Hepatic stellate cell (primary cell): ENCODE data around the gene DISC1.
"Not testable (repeated sequence)": the region's sequence is repeated elsewhere in the genome, so short reads cannot be mapped to it uniquely, and the experiment has no call there.

Source experiments
- DNase-seq: peaks from one replicate; pipeline ENCODE4 v3.0.0; 2011; ENCODE audit warnings: low spot score

The DISC1 gene

GRCh38 chr1:231668826-231669225, 42.2 kb downstream of the DISC1 start:
- no peak for DNase-seq

GRCh38 chr1:231669864-231670621, 43.5 kb downstream of the DISC1 start:
- not testable (repeated sequence) for DNase-seq

DNA sequence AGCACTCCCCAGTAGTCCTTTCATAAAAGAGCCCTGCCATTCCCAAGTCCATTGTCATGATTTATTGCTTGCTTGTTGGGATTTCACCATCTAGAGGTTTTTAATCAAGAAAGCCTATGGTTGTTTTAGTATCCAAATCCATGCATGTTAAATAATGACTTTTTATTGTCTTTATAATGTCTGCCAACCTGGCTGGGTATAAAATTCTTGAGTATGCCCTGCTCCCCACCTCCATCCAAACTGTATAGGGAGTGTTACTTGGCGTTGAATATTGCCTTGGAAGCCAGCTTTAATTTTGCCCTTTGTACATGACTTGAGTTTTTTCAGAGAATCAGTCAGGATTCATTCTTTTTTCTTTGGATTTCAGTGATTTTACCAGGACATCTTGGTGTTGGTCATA, 44.2 kb downstream of the DISC1 start:
- no peak for DNase-seq

GRCh38 chr1:231674575-231674974, 48.0 kb downstream of the DISC1 start:
- no peak for DNase-seq

GRCh38 chr1:231676487-231676886, 49.9 kb downstream of the DISC1 start:
- DNase-seq: no peak

DNA sequence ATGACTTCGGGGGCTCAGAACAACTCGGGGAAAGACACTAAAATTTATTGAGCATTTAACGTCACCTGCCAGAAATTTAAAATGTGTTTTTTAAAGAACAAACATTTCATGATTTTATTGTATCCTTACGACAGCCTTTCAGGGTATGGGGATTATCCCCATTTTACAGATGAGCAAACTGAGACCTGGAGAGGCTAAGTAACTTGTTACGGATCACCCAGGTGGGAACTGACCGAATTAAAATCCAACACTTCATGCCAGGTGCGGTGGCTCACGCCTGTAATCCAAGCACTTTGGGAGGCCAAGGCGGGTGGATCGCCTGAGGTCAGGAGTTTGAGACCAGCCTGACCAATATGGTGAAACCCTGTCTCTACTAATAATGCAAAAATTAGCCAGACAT, 50.9 kb downstream of the DISC1 start:
- no peak for DNase-seq

DNA sequence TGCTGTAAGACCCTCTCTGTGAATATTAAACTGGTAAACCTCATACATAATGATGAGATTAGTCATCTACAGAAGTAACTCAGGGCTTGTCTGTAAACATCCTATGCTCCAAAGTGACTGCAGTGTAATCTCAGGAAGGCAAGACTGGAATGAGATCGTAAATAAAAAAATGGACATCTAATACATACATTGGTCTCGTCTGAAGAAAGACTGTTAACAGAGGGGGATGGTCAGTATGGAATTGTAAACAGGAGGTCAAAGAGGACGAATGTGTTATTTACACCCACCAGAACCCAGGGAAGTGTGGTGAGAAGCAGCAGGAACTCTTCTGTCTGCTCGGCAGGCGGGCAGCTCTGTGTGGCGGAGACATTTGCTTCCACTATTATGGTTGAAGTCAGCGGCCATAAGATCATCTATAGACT, 51.4 kb downstream of the DISC1 start:
- DNase-seq: no peak

DNA sequence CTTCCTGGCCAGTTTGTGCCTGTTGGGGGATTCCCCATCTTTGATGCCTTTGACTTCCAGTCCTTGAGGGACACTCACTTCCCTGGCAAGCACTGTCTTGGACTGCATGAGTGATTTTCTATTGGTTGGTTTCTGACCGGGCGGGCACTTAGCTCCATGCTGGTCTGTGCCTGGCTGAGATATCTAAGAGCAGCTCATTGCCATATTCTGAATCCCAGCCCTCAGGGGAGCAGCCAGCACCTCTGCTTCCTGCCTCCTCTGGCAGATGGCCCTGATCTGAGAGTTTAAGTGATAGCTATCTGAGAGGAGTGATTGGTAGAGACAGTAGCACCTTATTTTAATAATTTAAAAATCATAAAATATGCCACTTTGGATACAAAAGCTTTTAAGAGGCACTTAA, 52.5 kb downstream of the DISC1 start:
- no peak for DNase-seq

GRCh38 chr1:231681006-231681405, 54.4 kb downstream of the DISC1 start:
- no peak for DNase-seq

GRCh38 chr1:231682779-231683178, 56.2 kb downstream of the DISC1 start:
- no peak for DNase-seq

GRCh38 chr1:231683439-231684165, 57.0 kb downstream of the DISC1 start:
- DNase-seq: no peak

- DNase-seq: no peak
Measured at GRCh38 chr1:231684356-231685244, 58.0 kb downstream of the DISC1 start.

DNA sequence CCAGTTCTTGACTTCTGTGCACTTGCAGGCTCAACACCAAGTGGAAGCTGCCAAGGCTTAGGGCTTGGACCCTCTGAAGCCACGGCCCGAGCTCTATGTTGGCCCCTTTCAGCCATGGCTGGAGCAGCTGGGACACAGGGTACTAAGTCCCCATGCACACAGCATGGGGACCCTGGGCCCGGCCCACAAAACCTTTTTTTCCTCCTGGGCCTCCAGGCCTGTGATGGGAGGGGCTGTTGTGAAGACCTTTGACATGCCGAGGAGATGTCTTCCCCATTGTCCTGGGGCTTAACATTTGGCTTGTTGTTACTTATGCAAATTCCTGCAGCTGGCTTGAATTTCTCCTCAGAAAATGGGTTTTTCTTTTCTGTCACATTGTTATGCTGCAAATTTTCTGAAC, 59.8 kb downstream of the DISC1 start:
- no peak for DNase-seq

- DNase-seq: no peak
Measured at GRCh38 chr1:231688989-231689388, 62.4 kb downstream of the DISC1 start.

DNA sequence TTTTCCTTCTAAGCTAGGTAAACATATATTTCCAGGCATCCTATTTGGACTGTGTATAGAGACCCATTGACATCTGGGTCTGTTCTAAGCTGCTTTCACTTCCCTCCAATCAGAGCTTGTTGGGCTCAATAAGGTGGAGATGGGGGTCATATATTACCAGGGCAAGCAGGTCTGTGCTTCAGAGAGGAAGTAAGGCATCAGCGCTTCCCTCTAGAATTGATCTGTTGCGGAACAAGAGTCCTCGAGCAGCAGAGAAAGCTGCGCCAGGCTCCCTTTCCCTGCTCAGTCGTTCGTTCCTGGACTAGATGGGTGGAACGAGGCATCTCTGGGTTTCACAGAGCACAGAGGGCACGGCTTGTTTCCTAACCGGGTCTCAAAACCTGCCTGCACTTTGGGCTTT, 63.5 kb downstream of the DISC1 start:
- no peak for DNase-seq

- no peak for DNase-seq
Measured at GRCh38 chr1:231691618-231692259, 65.1 kb downstream of the DISC1 start.

DNA sequence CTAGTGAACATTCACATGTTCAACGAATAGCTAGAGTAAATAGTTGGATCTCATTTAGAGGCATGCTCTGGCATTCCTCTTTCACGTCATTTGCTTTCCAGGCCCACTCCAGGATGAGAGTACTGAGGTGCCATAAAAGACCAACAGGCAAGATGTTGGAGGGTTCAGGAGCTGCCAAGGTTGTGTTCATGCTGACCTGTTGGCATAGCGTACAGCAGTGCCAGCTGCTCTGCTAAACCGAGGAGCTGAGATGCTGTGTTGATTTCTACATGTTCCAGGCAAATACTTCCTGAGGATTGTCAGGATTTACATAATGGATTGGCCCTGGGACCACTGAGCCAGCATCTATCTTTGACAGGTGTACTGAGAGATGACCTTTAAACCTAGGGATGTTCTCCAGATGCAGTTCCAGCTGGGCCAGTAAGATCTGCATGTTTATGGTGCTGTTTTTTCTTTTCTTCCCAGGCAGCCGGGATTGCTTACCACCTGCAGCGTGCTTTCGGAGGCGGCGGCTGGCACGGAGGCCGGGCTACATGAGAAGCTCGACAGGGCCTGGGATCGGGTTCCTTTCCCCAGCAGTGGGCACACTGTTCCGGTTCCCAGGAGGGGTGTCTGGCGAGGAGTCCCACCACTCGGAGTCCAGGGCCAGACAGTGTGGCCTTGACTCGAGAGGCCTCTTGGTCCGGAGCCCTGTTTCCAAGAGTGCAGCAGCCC, 66.9 kb downstream of the DISC1 start:
- no peak for DNase-seq

DNA sequence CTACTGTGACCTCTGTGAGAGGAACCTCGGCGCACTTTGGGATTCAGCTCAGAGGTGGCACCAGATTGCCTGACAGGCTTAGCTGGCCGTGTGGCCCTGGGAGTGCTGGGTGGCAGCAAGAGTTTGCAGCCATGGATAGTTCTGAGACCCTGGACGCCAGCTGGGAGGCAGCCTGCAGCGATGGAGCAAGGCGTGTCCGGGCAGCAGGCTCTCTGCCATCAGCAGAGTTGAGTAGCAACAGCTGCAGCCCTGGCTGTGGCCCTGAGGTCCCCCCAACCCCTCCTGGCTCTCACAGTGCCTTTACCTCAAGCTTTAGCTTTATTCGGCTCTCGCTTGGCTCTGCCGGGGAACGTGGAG, 67.5 kb downstream of the DISC1 start:
- DNase-seq: no peak

- DNase-seq: no peak
Measured at GRCh38 chr1:231694465-231695077, 68.0 kb downstream of the DISC1 start.

DNA sequence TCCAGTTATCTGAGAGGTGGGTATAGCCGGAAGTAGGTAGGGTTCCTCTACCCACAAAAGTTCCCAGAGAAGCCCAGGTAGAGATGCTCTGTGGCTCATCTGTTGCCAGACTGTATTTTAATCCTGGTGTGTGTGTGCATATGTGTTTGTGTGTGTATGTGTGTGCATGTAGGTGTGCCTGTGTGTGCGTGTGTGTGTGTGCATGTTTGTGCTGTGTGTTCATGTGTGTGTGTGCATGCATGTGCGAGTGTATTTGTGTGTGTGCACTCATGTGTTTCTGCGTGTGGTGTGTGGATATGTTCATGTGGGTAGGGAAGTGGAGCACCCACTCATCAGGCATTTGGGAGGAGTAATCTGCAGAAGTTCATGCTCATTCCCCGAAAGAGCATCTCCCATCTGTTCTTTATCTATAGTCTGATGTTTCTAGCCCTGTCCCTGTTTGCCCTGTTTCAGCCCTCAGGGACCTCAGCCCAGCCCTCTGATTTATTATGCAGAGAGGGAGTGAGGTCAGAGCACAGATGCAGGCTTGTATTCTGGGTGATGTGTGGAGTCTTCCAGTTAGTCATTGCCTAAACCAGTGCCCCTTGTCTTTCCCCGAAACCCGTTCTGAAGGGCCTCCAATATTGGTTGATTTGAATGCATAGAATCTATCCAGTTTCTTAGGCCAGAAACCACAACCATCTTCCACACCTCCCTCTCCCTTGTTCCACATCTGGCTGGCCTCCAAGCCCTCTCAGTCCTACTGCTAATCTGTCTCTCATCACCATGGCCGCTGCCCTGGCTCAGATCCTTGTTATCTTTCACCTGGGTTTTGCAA, 69.1 kb downstream of the DISC1 start:
- DNase-seq: no peak
